H1 (cell line): ENCODE results near the gene PRR5L. TPM values are rescaled to one million over a fixed set of nuclear protein-coding genes. Genes with fewer than 3 reads are reported as not detected.

ENCODE experiments used
- CTCF ChIA-PET: fragments of 300-600 bp; sonication (Branson Sonifier 250); formaldehyde crosslinking; loops from one replicate; lab custom pipeline; 2021; ENCODE audit not compliant: partially characterized antibody; lab: Charles Lee
- POLR2A ChIA-PET: fragments of 300-600 bp; sonication (Branson Sonifier 250); formaldehyde crosslinking; loops from one replicate; lab custom pipeline; 2021; ENCODE audit warnings: inconsistent platforms; ENCODE audit not compliant: partially characterized antibody; lab: Charles Lee
- DNase-seq, 2 experiments: peaks; one replicate each; pipeline versions ENCODE4 v3.0.0 to v3.0.0-alpha.2; 2010 to 2022; ENCODE audit warnings: low spot score in 2 of 2, low read depth in 1 of 2, mixed read lengths in 1 of 2
- FAIRE-seq: peaks from 2 replicates; lab custom pipeline; 2011; peaks lifted over from hg19 to GRCh38; lab: Jason Lieb, UNC
- H2AFZ ChIP-seq: 2 replicates; pipeline ENCODE4 v1.8.1; 2012; ENCODE audit warnings: low read length, inconsistent platforms
- H2AK5ac ChIP-seq: 2 replicates; pipeline ENCODE4 v1.6.1; 2013; ENCODE audit warnings: low read depth, low read length
- H2BK120ac ChIP-seq: replicated peaks from 2 replicates; pipeline ENCODE3; 2013; ENCODE audit warnings: low read depth, low read length, inconsistent platforms
- H2BK12ac ChIP-seq: 2 replicates; pipeline ENCODE4 v1.6.1; 2013; ENCODE audit warnings: low read depth, low read length
- H2BK15ac ChIP-seq: 2 replicates; pipeline ENCODE4 v1.6.1; 2013; ENCODE audit warnings: low read length
- H2BK20ac ChIP-seq: 2 replicates; pipeline ENCODE4 v1.6.1; 2013; ENCODE audit warnings: low read length
- H2BK5ac ChIP-seq: 2 replicates; pipeline ENCODE4 v1.6.1; 2013; ENCODE audit warnings: low read depth, low read length
- H3K14ac ChIP-seq: 2 replicates; pipeline ENCODE4 v1.6.1; 2013; ENCODE audit warnings: inconsistent platforms; ENCODE audit not compliant: insufficient read length
- H3K18ac ChIP-seq: 2 replicates; pipeline ENCODE4 v1.6.1; 2013; ENCODE audit warnings: low read length; ENCODE audit errors: extremely low read depth
- H3K23ac ChIP-seq: 2 replicates; pipeline ENCODE4 v1.6.1; 2013; ENCODE audit warnings: inconsistent platforms; ENCODE audit not compliant: insufficient read length
- H3K23me2 ChIP-seq: 2 replicates; pipeline ENCODE4 v1.6.1; 2013; ENCODE audit warnings: low read depth, low read length
- H3K27ac ChIP-seq: 2 replicates; pipeline ENCODE4 v1.6.1; 2011; ENCODE audit warnings: low read depth, low read length, inconsistent platforms
- H3K27me3 ChIP-seq, 4 experiments: replicated peaks in 1 of 4; 1 replicate in 1 of 4; 2 replicates in 3 of 4; pipeline versions ENCODE4 v1.6.1 to v1.8.1; 2011 to 2013; ENCODE audit warnings: low read length in 3 of 4, mild to moderate bottlenecking in 3 of 4, inconsistent platforms in 2 of 4, mixed read lengths in 2 of 4, moderate library complexity in 1 of 4; ENCODE audit not compliant: control insufficient read depth in 3 of 4, insufficient read depth in 3 of 4; ENCODE audit errors: extremely low read depth in 1 of 4
- H3K36me3 ChIP-seq, 4 experiments: 2 replicates each; pipeline versions ENCODE4 v1.6.1 to v1.8.1; 2011 to 2013; ENCODE audit warnings: mild to moderate bottlenecking in 4 of 4, low read length in 3 of 4, moderate library complexity in 2 of 4, control low read depth in 1 of 4, inconsistent platforms in 1 of 4; ENCODE audit not compliant: insufficient read depth in 4 of 4, control insufficient read depth in 2 of 4
- H3K4ac ChIP-seq: replicated peaks from 2 replicates; pipeline ENCODE3; 2013; ENCODE audit warnings: low read length, low read depth, mixed read lengths, inconsistent platforms; ENCODE audit not compliant: insufficient read length
- H3K4me1 ChIP-seq, 4 experiments: replicated peaks in 1 of 4; 1 replicate in 1 of 4; 2 replicates in 3 of 4; pipeline versions ENCODE4 v1.6.1 to v1.8.1; 2011 to 2013; ENCODE audit warnings: low read length in 3 of 4, inconsistent platforms in 2 of 4, mixed read lengths in 1 of 4; ENCODE audit not compliant: insufficient read depth in 4 of 4, control insufficient read depth in 3 of 4
- H3K4me2 ChIP-seq, 2 experiments: 2 replicates each; pipeline versions ENCODE4 v1.6.1 to v1.8.1; 2011 to 2013; ENCODE audit warnings: low read depth in 2 of 2, low read length in 2 of 2, control low read depth in 1 of 2, inconsistent platforms in 1 of 2, mild to moderate bottlenecking in 1 of 2; ENCODE audit not compliant: insufficient read depth in 1 of 2
- H3K4me3 ChIP-seq, 4 experiments: fragments of 200-600, 300-600 bp in 1 of 4; sonication (generic), shearing (Covaris generic), sonication (Bioruptor Twin) in 1 of 4; 2 replicates each; pipeline versions ENCODE4 v1.5.1 to v1.8.1; 2011 to 2016; ENCODE audit warnings: low read length in 4 of 4, low read depth in 3 of 4, control low read depth in 2 of 4, inconsistent platforms in 2 of 4, mild to moderate bottlenecking in 2 of 4, mixed read lengths in 1 of 4, moderate library complexity in 1 of 4; ENCODE audit not compliant: insufficient read depth in 2 of 4; ENCODE audit errors: extremely low read depth in 1 of 4
- H3K56ac ChIP-seq: replicated peaks from 2 replicates; pipeline ENCODE3; 2013; ENCODE audit warnings: low read depth, mild to moderate bottlenecking, mixed read lengths, low read length, inconsistent platforms; ENCODE audit not compliant: insufficient read length
- H3K79me1 ChIP-seq: 2 replicates; pipeline ENCODE4 v1.6.1; 2013; ENCODE audit warnings: low read depth, low read length, control low read depth
- H3K79me2 ChIP-seq, 2 experiments: 2 replicates each; pipeline versions ENCODE4 v1.6.1 to v1.8.1; 2012 to 2013; ENCODE audit warnings: low read length in 2 of 2, mild to moderate bottlenecking in 2 of 2, inconsistent platforms in 1 of 2; ENCODE audit not compliant: insufficient read depth in 2 of 2, control insufficient read depth in 1 of 2
- H3K9ac ChIP-seq, 4 experiments: replicated peaks in 1 of 4; 1 replicate in 1 of 4; 2 replicates in 3 of 4; pipeline versions ENCODE4 v1.6.1 to v1.8.1; 2011 to 2013; ENCODE audit warnings: low read depth in 3 of 4, low read length in 3 of 4, control low read depth in 2 of 4, mild to moderate bottlenecking in 2 of 4, moderate library complexity in 2 of 4, inconsistent platforms in 1 of 4; ENCODE audit errors: extremely low read depth in 1 of 4
- H3K9me3 ChIP-seq, 2 experiments: 2 replicates each; pipeline versions ENCODE4 v1.6.1 to v1.8.1; 2012 to 2013; ENCODE audit warnings: mild to moderate bottlenecking in 2 of 2, moderate library complexity in 2 of 2, control low read depth in 1 of 2, inconsistent platforms in 1 of 2, low read depth in 1 of 2, low read length in 1 of 2, mixed read lengths in 1 of 2; ENCODE audit not compliant: insufficient read depth in 2 of 2
- H4K20me1 ChIP-seq, 2 experiments: replicated peaks in 1 of 2; 2 replicates each; pipeline versions ENCODE3 to v1.8.1; 2011 to 2013; ENCODE audit warnings: inconsistent platforms in 2 of 2, low read length in 2 of 2, mild to moderate bottlenecking in 1 of 2; ENCODE audit not compliant: insufficient read depth in 2 of 2, control insufficient read depth in 1 of 2
- H4K5ac ChIP-seq: 2 replicates; pipeline ENCODE4 v1.6.1; 2013; ENCODE audit warnings: low read length, low read depth, mixed read lengths, inconsistent platforms; ENCODE audit not compliant: insufficient read length
- H4K8ac ChIP-seq: 2 replicates; pipeline ENCODE4 v1.8.0; 2013; ENCODE audit warnings: mild to moderate bottlenecking, moderate library complexity, low read length, inconsistent platforms; ENCODE audit not compliant: insufficient read depth; ENCODE audit errors: extremely low read depth
- H4K91ac ChIP-seq: replicated peaks from 2 replicates; pipeline ENCODE3; 2013; ENCODE audit warnings: low read length, mixed read lengths, inconsistent platforms; ENCODE audit not compliant: insufficient read length
- FOSL1 ChIP-seq: IDR thresholded peaks from 2 replicates; pipeline ENCODE4 v1.6.1; 2011; ENCODE audit warnings: mild to moderate bottlenecking, low read depth, low read length, moderate library complexity; ENCODE audit not compliant: insufficient read depth
- NANOG ChIP-seq: IDR thresholded peaks from 2 replicates; pipeline ENCODE4 v1.6.1; 2011; ENCODE audit warnings: low read length, low read depth, mild to moderate bottlenecking, inconsistent platforms; ENCODE audit not compliant: insufficient read depth, poor library complexity, severe bottlenecking
- SIN3A ChIP-seq, 2 experiments: IDR thresholded peaks in 1 of 2; conservative IDR thresholded peaks in 1 of 2; 2 replicates each; pipeline ENCODE4 v1.6.1; 2011 to 2012; ENCODE audit warnings: low read length in 2 of 2, improper control_type of control experiment in 1 of 2, low read depth in 1 of 2, mild to moderate bottlenecking in 1 of 2
- WGBS, 2 experiments: shearing (Covaris generic) in 1 of 2; methylation state at CpG; one replicate each; pipeline versions ENCODE4 v1.1.6 to v1.1.7; 2013 to 2015; ENCODE audit warnings: low lambda C conversion rate in 2 of 2, mixed read lengths in 2 of 2, inconsistent platforms in 1 of 2, low coverage in 1 of 2, missing lambda C conversion rate in 1 of 2; ENCODE audit not compliant: insufficient replicate concordance in 2 of 2, insufficient coverage in 1 of 2, insufficient read length in 1 of 2; ENCODE audit errors: extremely low coverage in 1 of 2, missing lambda C conversion rate in 1 of 2; 5-methylcytosine and 5-hydroxymethylcytosine counted together
- polyA plus RNA-seq, 7 experiments: library from polyadenylated mRNA; depleted of rRNA in 3 of 7; stranded (reverse) in 5 of 7; unstranded in 2 of 7; fragments of >200 nt in 5 of 7; fragments of 200-250 nt in 2 of 7; gene quantifications; 1 replicate in 5 of 7; 2 replicates in 1 of 7; 4 replicates in 1 of 7; pipeline versions ENCODE4 v1.2.1 to v1.2.3, GENCODE V29; 2011 to 2013; ENCODE audit warnings: missing spikeins in 2 of 7, mixed read lengths in 2 of 7
- total RNA-seq: library from RNA; stranded (reverse); fragmentation: NEBNext Ultra II Directional; extraction: Animal tissue kit (Norgen Biotek cat#: 25700); gene quantifications from 2 replicates; pipeline ENCODE4 v1.2.1, GENCODE V29; 2021

PRR5L gene
- total and polyA plus RNA-seq, 2 of the 8 experiments (the other 6 are each of a cell fraction or from before 2014, with no cell fraction given): 6.6 to 10.1 TPM

DNA sequence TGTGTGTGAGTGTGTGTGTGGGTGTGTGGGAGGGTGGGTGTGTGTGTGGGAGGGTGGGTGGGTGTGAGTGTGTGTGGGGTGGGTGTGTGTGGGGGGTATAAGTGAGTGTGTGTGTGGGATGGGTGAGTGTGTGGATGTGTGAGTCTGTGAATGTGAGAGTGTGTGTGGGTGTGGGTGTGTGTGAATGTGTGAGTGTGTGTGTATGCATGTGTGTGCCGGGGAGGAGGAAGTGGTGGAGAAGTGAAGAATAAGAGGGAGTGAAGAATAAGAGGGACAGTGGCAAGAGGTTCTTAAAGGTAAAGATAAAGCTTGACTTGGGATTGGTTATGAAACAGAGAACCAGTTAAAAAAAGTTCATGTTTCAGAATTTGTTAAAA lies 54.0 kb downstream of the PRR5L start:
- no peak overlapping the region for H3K9ac ChIP-seq
- TF ChIP-seq SIN3A (conservative IDR thresholded peaks at IDR 0.05 in 1 of 2, IDR thresholded peaks at IDR 0.05 in 1 of 2; ENCODE audit: low read depth in 1 of 2, low read length in 2 of 2) (no peak), FOSL1 (no peak), NANOG (no peak)
- H3K36me3 ChIP-seq: no peaks in the 10 kb centered on the region
- 78% methylated on average over 1 of the region's 1 CpG; no CpG with 5 or more reads in 1 of the 2 experiments for WGBS, 2 experiments
- H3K18ac ChIP-seq: no peak overlapping the region
- no peak for FAIRE-seq
- H2BK15ac ChIP-seq: no peak overlapping the region
- H3K27me3 ChIP-seq: no peaks in the 10 kb centered on the region
- CTCF ChIA-PET: interaction anchor here (1.0 to 2.2 kb wide), 2 partner anchors 10 to 26 kb away, joined by 3 to 6 read pairs; no protein-coding TSS in a partner anchor
- H4K8ac ChIP-seq: no peak overlapping the region
- H2BK5ac ChIP-seq: no peak overlapping the region
- no peak overlapping the region for H4K5ac ChIP-seq
- no peak for DNase-seq
- no peak overlapping the region for H3K23ac ChIP-seq
- H3K4me3 ChIP-seq: no peak overlapping the region
- H4K91ac ChIP-seq: no peak overlapping the region
- H3K79me1 ChIP-seq: no peaks in the 10 kb centered on the region
- H2BK12ac ChIP-seq: no peak overlapping the region
- H3K4me1 ChIP-seq: peaks cover 0 to 5% (median 0%) of the 10 kb centered on the region in 4 experiments; a peak in 1 of 7 replicates
- H3K4ac ChIP-seq: no peak overlapping the region
- no peak overlapping the region for H3K4me2 ChIP-seq
- peaks cover 0 to 2% of the 10 kb centered on the region in 2 experiments for H4K20me1 ChIP-seq
- peaks cover 3% of the 10 kb centered on the region; the same call in 1 of the 2 replicates for H3K23me2 ChIP-seq
- no peak overlapping the region for H2AFZ ChIP-seq
- H3K56ac ChIP-seq: peak overlapping the region; percentile 64
- H2BK120ac ChIP-seq: no peak overlapping the region
- H2AK5ac ChIP-seq: no peak overlapping the region
- H3K14ac ChIP-seq: no peak overlapping the region
- POLR2A ChIA-PET: no interaction called here
- H3K27ac ChIP-seq: no peak overlapping the region
- no peak overlapping the region for H2BK20ac ChIP-seq
- H3K79me2 ChIP-seq: no peaks in the 10 kb centered on the region
- H3K9me3 ChIP-seq: no peaks in the 10 kb centered on the region
